GM18870 (cell line): ENCODE measurements around the gene PODN.

Experiments
- ATAC-seq: cut with Tn5 transposase; IDR thresholded peaks from one replicate; pipeline ENCODE4 v1.9.1; 2021; ENCODE audit warnings: moderate library complexity; ENCODE audit not compliant: unreplicated experiment

PODN gene

GRCh38 chr1:53088616-53089300 is 26.7 kb downstream of the PODN start:
- ATAC-seq, result no peak

GRCh38 chr1:53089478-53090226 is 27.6 kb downstream of the PODN start:
- no peak for ATAC-seq

GRCh38 chr1:53090227-53091147 is 28.5 kb downstream of the PODN start:
- ATAC-seq, result no peak

GRCh38 chr1:53091841-53092645 is 30.0 kb downstream of the PODN start:
- no peak for ATAC-seq

- ATAC-seq, result no peak
These were observed 30.8 kb downstream of the PODN start for GRCh38 chr1:53092659-53093450.

GRCh38 chr1:53093451-53093754 is 31.4 kb downstream of the PODN start:
- no peak for ATAC-seq

GRCh38 chr1:53093778-53094532 is 31.9 kb downstream of the PODN start:
- no peak for ATAC-seq

- ATAC-seq, result no peak
These were observed 32.5 kb downstream of the PODN start for GRCh38 chr1:53094533-53094919.

GRCh38 chr1:53104289-53104913 is 42.4 kb downstream of the PODN start:
- no peak for ATAC-seq

- ATAC-seq, result no peak
These were observed 45.1 kb downstream of the PODN start for GRCh38 chr1:53107090-53107489.

GRCh38 chr1:53107570-53108322 is 45.7 kb downstream of the PODN start:
- ATAC-seq, result no peak

- no peak for ATAC-seq
These were observed 46.9 kb downstream of the PODN start for GRCh38 chr1:53108646-53109580.

- no peak for ATAC-seq
These were observed 48.5 kb downstream of the PODN start for GRCh38 chr1:53110370-53111072.

- ATAC-seq, result no peak
These were observed 49.1 kb downstream of the PODN start for GRCh38 chr1:53111073-53111556.

- ATAC-seq, result no peak
These were observed 49.7 kb downstream of the PODN start for GRCh38 chr1:53111693-53112092.

GRCh38 chr1:53112271-53112774 is 50.3 kb downstream of the PODN start:
- no peak for ATAC-seq
